Measurements from ENCODE around the gene CCDC15.

CCDC15 gene

GRCh38 chr11:125068368-125068767 lies 114.4 kb downstream of the CCDC15 start:
- DNase-seq (ENCODE audit: low read depth in 2 of 2): no peak

- DNase-seq (ENCODE audit: low read depth in 2 of 2): no peak
Observed at GRCh38 chr11:125069008-125069407, 115.0 kb downstream of the CCDC15 start.

- DNase-seq (ENCODE audit: low read depth in 2 of 2): no peak
Observed at GRCh38 chr11:125069796-125070195, 115.8 kb downstream of the CCDC15 start.

DNA sequence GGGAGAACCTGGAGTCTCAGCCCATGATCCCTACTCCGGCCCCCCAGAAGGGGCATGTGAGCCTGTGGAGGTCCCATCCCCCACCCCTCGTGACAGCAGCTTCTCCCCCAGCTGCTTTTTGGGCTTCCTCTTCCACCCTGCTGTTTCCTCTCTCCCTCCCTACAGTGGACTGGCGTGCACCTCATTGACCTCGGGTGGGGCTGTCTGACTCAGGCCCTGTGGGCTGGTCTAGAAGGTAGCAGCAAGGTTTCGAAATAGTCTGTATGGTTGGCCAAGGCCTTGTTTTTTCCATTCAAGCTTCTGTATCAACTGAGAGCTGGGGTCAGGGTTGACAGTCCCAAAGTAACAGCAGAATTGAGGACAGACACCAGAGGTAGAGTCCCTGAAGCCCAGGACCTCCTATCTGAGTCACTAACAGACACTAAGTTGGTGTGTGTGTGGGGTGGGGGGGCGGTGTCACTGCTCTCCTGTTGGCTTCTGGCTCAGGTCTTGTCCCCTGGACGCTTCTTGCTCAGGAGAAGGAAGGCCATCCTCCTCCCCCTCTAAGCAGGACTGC lies 116.8 kb downstream of the CCDC15 start:
- DNase-seq (ENCODE audit: low read depth in 2 of 2): no peak

GRCh38 chr11:125071435-125071834 lies 117.4 kb downstream of the CCDC15 start:
- no peak for DNase-seq (ENCODE audit: low read depth in 2 of 2)

- DNase-seq (ENCODE audit: low read depth in 2 of 2): no peak
Observed at GRCh38 chr11:125071846-125072217, 117.8 kb downstream of the CCDC15 start.

DNA sequence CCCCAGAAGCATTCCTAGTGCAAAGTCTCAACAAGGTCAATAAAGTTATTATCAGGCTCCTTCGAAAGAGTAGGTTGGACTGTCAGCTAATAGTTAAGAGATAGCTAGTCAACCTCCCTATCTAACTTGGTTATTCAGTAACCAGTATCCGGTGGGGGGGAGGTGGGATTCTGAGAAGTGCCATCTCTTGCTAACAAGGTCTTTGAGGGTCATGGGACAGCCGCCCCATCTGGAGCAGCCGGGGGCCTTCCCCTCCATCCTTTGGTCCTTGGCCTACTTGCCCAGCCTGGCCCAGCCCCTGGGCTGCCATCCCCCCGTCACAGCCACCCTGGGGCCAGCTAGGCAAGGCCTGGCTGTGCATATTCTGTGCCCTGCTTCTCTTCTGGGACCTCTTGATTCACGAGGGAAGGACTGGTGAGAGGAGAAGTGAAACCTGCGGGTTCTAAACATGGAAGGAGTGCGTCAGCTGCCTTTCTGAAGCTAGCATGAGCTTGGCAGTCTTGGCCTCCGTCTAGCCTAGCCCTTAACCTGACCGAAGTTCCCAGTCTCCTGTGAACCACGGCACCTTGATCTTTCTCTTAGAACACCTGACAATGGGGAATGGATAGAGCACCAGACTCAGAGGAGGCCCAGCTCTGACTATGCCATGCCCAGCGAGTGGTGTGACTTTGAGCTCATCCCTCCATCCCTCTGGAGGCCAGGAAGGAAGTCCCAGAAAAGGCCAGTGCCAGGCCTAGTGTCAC lies 118.4 kb downstream of the CCDC15 start:
- no peak for DNase-seq (ENCODE audit: low read depth in 2 of 2)

DNA sequence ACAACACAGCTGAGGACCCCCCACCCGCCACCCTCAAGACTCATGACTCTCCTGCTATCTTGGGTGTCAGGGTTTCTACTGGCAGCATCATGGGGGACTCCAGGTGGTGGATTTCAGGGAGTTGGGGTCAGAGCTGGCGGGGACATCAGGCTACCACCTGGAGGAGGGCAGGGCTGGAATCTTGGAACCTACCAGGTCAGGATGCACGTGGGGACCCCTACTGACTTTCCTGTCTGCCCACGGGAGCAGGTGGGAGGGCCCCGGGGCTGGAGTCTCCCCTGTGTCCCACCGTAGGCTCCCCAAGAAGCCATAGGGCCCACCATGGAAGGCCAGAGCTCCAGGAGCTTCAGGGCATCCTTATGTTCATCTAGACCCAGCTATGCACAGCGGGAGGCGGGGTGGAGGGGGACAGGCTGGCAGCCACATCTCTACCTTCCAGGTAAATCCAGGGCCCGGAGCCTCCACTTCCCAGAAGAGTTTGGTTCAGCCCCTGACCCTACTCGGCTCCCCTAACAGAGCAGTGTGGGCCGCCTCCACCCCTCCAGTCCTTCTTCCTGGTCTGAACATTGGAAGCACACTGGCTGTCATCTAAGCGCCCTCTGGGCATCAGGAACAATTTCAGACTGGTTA lies 119.1 kb downstream of the CCDC15 start:
- no peak for DNase-seq (ENCODE audit: low read depth in 2 of 2)

DNA sequence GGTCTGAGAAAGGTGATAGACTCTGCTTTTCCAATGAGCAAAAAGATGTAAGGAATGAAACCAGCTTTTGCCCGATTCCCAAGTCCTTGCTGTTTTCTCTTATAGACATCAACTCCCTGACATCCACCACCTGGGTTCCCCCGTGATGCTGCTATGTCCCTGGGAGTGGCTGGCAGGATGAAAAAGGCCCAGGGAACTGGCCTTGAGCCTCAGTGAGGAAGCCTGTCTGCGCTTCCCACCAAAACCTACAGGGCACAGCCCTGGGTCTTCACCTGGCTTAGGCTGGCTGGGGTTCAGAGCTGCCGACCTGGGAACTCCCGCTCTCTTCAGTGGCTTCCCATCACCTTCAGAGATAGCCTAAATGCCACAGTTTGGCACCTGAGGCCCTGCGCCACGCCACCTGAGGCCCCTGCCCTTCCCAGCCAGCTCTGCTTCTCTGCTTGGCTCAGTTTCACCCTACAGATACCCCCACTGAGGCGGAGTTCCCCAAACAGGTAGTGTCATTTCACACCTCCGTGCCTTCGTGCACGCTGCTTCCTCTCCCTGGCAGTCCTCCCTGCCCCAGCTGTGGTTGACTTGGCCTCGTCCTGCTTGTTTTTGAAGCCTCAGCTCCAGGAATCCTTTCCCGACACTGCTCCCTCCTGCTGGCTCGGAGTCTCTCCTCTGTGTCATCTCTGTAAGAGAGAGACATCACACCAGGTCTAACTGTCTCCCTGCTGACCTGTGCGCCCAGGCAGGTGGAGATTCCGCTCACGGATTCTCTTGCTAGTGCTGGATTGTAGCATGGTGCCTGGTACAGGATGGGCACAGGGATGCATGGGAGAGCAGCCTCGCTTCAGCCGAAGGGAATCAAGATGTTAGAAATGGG lies 119.8 kb downstream of the CCDC15 start:
- no peak for DNase-seq (ENCODE audit: low read depth in 2 of 2)

- no peak for DNase-seq (ENCODE audit: low read depth in 2 of 2)
Observed at GRCh38 chr11:125074511-125075241, 120.7 kb downstream of the CCDC15 start.

DNA sequence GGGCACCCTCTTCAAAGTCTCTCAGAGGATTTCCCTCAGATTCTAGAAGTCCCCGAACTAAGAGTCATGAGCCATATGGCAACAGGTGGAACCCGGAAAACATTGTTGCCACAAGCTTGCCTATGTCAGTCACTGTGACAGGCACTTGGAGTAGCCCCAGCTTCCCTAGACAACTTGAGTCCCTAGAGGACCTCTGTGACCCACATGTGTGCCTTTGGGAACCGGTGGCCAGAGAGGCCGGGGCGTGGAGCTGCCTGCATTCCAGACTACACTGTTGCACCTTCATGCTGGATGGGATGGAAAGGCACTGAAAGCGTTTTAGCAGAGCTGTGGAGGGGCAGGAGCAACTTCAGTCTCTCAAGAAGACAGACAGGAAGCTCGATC lies 121.2 kb downstream of the CCDC15 start:
- no peak for DNase-seq (ENCODE audit: low read depth in 2 of 2)

- DNase-seq (ENCODE audit: low read depth in 2 of 2): no peak
Observed at GRCh38 chr11:125075900-125076317, 121.9 kb downstream of the CCDC15 start.

DNA sequence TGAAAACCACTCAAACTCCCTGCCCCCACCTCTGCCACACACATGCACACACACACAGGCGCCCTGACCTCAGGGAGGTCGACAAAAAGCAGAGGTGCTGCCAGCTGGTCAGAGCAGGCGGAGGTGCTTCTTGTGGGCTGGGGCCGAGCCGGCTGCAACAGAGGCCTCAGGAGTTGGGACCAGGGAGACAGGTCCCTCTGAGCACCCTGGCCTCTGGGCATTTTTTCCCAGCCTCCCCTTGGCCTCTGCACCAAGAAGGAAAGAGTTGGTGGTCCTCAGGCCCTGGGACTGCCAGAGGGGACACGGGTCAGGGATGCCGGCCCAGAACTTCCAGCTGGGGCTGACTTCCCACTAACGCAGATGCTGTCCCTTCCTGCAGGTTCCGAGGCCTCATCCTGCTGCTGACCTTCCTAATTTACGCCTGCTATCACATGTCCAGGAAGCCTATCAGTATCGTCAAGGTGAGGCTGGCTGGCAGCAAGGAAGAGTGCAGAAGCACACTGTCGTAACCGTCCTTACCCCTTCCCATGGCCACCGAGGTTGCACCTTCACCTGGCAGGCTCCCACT lies 122.5 kb downstream of the CCDC15 start:
- no peak for DNase-seq (ENCODE audit: low read depth in 2 of 2)

DNA sequence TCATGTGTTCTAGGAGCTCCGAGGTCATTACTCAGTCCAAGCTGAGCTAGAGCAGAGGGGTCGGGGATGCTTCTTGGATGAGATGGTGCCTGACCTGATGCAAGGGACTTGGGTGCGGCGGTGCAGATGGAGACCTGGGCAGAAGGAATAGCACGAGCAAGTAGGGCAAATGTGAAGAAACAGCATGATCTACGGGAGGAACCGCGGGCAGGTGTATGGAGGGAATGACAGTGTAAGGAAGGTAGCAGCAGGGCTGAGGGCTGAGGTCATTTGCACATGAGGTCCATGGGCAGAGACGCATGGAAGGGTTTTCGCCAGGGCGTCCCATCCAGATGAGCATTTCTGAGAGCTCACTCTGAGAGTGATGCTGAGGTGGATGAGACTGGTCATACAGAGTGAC lies 124.0 kb downstream of the CCDC15 start:
- DNase-seq (ENCODE audit: low read depth in 2 of 2): no peak

DNA sequence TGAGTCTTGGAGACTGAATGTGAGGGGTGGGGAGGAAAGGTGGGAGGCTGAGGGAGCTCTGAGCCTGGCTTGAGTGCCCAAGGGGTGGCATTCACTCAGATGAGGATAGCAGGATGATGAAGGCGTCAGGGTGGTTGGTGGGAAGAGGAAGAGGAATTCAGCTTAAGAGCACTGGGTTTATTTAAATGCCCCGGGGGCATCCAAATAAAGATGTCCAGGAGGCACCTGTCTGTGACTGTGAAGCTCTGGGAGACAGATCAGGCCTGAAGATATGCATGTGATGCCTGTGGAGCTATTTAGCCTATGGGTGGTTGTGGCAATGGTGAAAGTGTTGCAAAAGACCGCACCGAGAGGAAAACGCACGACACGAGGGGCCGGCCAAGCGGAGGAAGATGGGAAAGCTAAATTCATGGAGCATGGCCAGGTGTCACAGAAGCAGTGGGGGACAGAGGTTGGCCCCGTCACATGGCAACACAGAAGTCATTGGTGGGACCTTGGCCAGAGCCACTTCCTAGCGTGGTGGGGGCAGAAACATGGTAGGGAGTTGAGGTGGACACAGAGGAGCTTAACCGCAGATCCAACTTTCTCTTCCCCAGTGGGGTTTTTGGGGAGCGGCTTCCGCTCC lies 124.6 kb downstream of the CCDC15 start:
- no peak for DNase-seq (ENCODE audit: low read depth in 2 of 2)

DNA sequence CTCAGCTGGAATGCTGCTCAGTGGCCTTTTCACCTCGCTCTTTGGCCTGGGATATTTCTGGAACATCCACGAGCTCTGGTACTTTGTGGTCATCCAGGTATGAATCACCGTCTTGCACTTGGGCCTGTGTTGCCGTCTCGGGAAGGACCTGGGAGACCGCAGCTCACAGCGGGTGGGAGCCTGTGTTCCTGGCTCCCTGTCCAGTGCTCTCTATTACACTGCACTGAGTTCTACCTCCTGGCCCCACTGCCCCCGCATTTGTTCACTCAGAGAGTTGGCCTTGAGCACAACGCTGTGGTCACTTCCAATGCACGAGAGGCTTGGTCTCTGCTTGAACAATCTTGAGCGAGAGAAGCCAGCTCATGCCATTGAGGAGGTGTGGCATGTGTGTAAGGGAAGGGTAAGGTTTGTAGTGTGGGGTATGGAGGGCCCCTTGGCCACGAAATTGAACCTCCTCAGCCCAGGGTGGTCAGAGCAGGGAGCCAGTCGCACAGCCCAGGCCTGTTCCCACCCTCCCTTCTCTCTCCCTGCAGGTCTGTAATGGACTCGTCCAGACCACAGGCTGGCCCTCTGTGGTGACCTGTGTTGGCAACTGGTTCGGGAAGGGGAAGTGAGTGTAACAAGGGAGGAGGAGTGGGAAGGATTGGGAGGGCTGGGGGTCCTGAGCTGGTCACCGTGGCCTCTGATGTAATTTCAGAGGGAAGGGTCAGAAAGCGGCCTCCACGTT lies 125.3 kb downstream of the CCDC15 start:
- DNase-seq (ENCODE audit: low read depth in 2 of 2): no peak

DNA sequence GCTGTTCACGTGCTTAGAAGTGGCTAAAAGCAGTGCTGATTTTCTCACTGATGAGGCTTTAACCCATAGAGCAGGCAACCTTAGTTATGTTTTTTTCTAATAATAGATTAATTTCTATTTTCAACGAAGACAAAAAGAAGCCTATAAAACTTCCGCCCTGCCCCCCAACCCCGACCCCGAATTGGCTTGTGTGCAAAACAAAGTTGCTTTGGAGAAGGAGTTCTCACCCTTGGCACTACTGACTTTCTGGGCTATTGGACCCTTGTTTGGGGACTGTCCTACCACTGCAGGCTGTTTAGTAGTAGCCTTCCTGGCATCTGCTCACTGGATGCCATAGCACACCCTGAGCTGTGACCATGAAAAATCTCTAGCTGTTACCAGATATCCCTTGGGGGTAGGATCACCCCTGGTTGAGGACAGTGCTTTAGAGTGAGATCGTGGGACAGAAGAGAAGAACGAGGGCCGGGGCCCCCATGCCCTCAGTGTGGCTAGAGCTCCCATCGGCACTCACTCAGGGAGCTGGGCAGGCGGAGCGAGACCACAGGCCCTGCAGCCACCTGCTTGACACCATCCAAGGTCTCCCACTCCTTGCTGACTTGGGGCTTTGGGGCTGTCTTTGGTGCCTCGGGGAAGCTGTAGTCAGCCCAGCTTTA lies 126.0 kb downstream of the CCDC15 start:
- no peak for DNase-seq (ENCODE audit: low read depth in 2 of 2)

DNA sequence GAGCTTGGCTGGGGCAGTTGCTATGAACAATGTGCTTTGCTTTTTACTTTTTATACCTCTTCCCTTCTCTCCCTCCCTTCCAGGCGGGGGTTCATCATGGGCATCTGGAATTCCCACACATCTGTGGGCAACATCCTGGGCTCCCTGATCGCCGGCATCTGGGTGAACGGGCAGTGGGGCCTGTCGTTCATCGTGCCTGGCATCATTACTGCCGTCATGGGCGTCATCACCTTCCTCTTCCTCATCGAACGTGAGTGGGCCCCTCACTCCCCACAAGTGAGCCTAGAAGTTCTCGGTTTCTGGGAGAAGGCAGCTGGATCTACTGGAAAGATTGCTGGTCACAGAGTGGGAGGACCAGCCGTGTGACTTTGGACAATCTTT lies 126.5 kb downstream of the CCDC15 start:
- no peak for DNase-seq (ENCODE audit: low read depth in 2 of 2)

DNA sequence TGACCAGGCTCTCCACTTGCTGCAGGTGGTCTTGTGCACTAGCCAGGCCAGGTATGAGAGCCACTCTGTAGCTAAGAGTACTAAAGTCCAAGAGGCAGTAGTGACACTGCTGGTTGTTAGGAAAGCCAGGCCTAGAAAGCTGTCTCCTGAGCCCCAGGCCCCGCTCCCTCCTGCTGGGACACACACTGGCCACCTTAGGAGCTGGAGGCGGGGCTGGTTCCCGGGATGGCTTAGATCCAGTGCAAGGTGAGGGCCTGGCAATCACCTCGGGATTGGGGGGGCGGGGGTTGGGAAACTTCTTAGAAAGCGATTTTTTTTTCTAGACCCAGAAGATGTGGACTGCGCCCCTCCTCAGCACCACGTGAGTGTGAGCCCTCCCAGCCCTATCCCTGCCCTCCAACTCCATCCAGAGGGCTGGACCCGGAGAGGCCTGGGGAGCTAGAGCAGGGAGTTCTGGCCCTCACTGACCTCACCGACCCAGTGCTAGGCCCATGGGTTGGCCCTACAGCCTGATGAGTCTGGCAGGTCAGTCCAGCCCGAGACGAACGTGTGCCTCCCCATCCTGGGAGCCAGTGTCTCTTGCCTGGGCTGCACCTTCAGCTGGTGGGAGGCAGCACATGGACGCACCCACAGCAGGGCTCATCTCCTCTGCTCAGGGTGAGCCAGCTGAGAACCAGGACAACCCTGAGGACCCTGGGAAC lies 127.2 kb downstream of the CCDC15 start:
- DNase-seq (ENCODE audit: low read depth in 2 of 2): no peak
